Measurements from ENCODE around the gene USP38. TPM values are rescaled to one million over a fixed set of nuclear protein-coding genes. Genes with fewer than 3 reads are reported as not detected.

Gene USP38
- total and polyA plus RNA-seq, 2 donors (not counting 3 experiments of a cell fraction or from before 2014, with no cell fraction given): 7.5 to 17.0 TPM

DNA sequence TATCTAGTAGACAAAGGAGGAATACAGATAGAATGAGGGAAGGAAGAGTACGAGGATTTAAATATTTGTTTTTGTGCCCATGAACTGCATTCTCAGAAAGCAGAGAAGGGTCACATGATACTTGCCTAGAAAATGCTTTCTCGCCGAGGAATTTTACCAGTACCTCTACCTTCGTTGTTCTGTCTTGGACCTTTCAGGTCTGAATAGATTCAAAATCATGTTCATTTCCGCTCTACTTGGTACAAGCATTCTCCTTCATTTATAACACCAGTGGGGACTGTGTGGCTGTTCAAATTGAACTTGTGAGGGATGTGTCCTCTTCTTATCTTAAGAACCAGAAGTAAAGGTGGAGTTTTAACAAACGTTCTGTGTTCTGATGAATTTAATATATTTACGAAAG lies 1.9 kb downstream of the USP38 start:
- Histone ChIP-seq H3K4me3 (replicated peaks in 1 of 3; ENCODE audit: insufficient read depth in 1 of 3, low read depth in 1 of 3, low read length in 3 of 3) (peak overlapping the region; percentile 64 to 80 (median 69)), H3K9me1 (replicated peaks; ENCODE audit: control insufficient read depth, extremely low read depth, insufficient read depth, low read length) (no peaks in the 10 kb centered on the region), H2AFZ (ENCODE audit: low read depth, low read length) (no peak overlapping the region), H3K27me3 (ENCODE audit: control insufficient read depth in 2 of 2, insufficient read depth in 2 of 2, low read length in 2 of 2) (no peaks in the 10 kb centered on the region), H4K20me1 (replicated peaks; ENCODE audit: control insufficient read depth, extremely low read depth, insufficient read depth, low read length) (no peaks in the 10 kb centered on the region), H3K9me3 (replicated peaks; ENCODE audit: control insufficient read depth, insufficient read depth, low read length) (no peaks in the 10 kb centered on the region), H3K36me3 (ENCODE audit: control insufficient read depth in 2 of 2, extremely low read depth in 1 of 2, insufficient read depth in 2 of 2, low read length in 2 of 2) (peaks cover 0 to 6% of the 10 kb centered on the region in 2 experiments), H3K4me1 (ENCODE audit: control insufficient read depth, extremely low read depth, insufficient read depth, low read length) (peaks cover 36% of the 10 kb centered on the region), H3K4me2 (ENCODE audit: insufficient read depth, low read length) (peak overlapping the region; percentile 95), H3K27ac (ENCODE audit: insufficient read depth, low read depth, low read length) (peak overlapping the region; percentile 62), H3K9ac (replicated peaks; ENCODE audit: extremely low read depth, insufficient read depth, low read length) (peak overlapping the region; percentile 74), H3K79me2 (ENCODE audit: control insufficient read depth, insufficient read depth, low read length) (peaks cover 64% of the 10 kb centered on the region)
- DNase-seq (ENCODE audit: low read depth, low spot score): peak; percentile 50
- TF ChIP-seq, protein P1, sequence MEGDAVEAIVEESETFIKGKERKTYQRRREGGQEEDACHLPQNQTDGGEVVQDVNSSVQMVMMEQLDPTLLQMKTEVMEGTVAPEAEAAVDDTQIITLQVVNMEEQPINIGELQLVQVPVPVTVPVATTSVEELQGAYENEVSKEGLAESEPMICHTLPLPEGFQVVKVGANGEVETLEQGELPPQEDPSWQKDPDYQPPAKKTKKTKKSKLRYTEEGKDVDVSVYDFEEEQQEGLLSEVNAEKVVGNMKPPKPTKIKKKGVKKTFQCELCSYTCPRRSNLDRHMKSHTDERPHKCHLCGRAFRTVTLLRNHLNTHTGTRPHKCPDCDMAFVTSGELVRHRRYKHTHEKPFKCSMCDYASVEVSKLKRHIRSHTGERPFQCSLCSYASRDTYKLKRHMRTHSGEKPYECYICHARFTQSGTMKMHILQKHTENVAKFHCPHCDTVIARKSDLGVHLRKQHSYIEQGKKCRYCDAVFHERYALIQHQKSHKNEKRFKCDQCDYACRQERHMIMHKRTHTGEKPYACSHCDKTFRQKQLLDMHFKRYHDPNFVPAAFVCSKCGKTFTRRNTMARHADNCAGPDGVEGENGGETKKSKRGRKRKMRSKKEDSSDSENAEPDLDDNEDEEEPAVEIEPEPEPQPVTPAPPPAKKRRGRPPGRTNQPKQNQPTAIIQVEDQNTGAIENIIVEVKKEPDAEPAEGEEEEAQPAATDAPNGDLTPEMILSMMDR (IDR thresholded peaks at IDR 0.05; ENCODE audit: extremely low read depth in 1 of 2, insufficient read depth in 1 of 2, low read depth in 1 of 2, low read length in 2 of 2): no peak
- TF ChIP-seq EZH2 (IDR thresholded peaks at IDR 0.05; ENCODE audit: borderline replicate concordance, low read depth, low read length, severe bottlenecking): no peak
- TF ChIP-seq POLR2A (IDR thresholded peaks at IDR 0.05; ENCODE audit: low read depth, low read length): no peak
- no peak for TF ChIP-seq POLR2AphosphoS5 (IDR thresholded peaks at IDR 0.05; ENCODE audit: insufficient read depth, low read depth, low read length)
- TF ChIP-seq JUN (IDR thresholded peaks at IDR 0.05; ENCODE audit: borderline replicate concordance, insufficient read depth, insufficient read length, low read depth): no peak
- TF ChIP-seq FOS (IDR thresholded peaks at IDR 0.05; ENCODE audit: borderline replicate concordance, insufficient read depth, low read length): no peak
- no peak for TF ChIP-seq GATA2 (IDR thresholded peaks at IDR 0.05; ENCODE audit: insufficient read depth, insufficient read length, low read depth, low read length)
- TF ChIP-seq, protein P2, sequence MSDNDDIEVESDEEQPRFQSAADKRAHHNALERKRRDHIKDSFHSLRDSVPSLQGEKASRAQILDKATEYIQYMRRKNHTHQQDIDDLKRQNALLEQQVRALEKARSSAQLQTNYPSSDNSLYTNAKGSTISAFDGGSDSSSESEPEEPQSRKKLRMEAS (IDR thresholded peaks at IDR 0.05; ENCODE audit: insufficient read depth, insufficient read length): no peak
- no peak for TF ChIP-seq MYC (IDR thresholded peaks at IDR 0.05; ENCODE audit: low read depth, low read length)
- TSS peak; percentile 16 for BruUV-seq (replicated peaks)
- dilution Hi-C loops (cut with MboI; ENCODE audit: extremely low pct_ligation_motif_present, low sequenced_read_pairs) (no loop called here), intact Hi-C loops (cut with micrococcal nuclease) (loop anchor here (5.0 to 10.0 kb wide), 3 partner anchors 342 to 1832 kb away; partner anchors contain the start of gene INPP4B)
- FAIRE-seq: no peak
- ChIA-PET POLR2A (no interaction called here), CTCF (no interaction called here)
